GM12872 (cell line): ENCODE measurements around the gene SKAP1.
A peak's percentile ranks its signal among the peaks of the same experiment; 100 is the strongest.

ENCODE experiments used
- CTCF ChIP-seq: IDR thresholded peaks from 3 replicates; pipeline ENCODE4 v1.5.1; 2011; ENCODE audit warnings: low read depth, mild to moderate bottlenecking, low read length, moderate library complexity; ENCODE audit not compliant: insufficient read depth

Gene SKAP1

GRCh38 chr17:48352630-48353029 is 77.4 kb downstream of the SKAP1 start:
- no peak for TF ChIP-seq CTCF

- TF ChIP-seq CTCF = peak; percentile 59
These were observed 78.1 kb downstream of the SKAP1 start for GRCh38 chr17:48351911-48352332.

GRCh38 chr17:48348352-48348751 is 81.7 kb downstream of the SKAP1 start:
- no peak for TF ChIP-seq CTCF

GRCh38 chr17:48347177-48347576 is 82.8 kb downstream of the SKAP1 start:
- TF ChIP-seq CTCF = no peak

- TF ChIP-seq CTCF = no peak
These were observed 85.8 kb downstream of the SKAP1 start for GRCh38 chr17:48344251-48344650.

GRCh38 chr17:48340916-48341315 is 89.1 kb downstream of the SKAP1 start:
- TF ChIP-seq CTCF = no peak

GRCh38 chr17:48338720-48339119 is 91.3 kb downstream of the SKAP1 start:
- TF ChIP-seq CTCF = no peak

GRCh38 chr17:48336986-48337385 is 93.0 kb downstream of the SKAP1 start:
- TF ChIP-seq CTCF = no peak
